Activated CD8-positive, alpha-beta memory T cell treated with anti-CD3 and anti-CD28 coated beads, Interleukin-2, amount 50 U/mL, for 1 hour (primary cell): ENCODE data around the gene SORCS2.

Experiments used
- DNase-seq: peaks from one replicate; pipeline ENCODE4 v3.0.0-alpha.2; 2020; ENCODE audit errors: extremely low read depth

The SORCS2 gene

GRCh38 chr4:7529368-7530080 lies 337.2 kb downstream of the SORCS2 start:
- no peak for DNase-seq

GRCh38 chr4:7530082-7530481 lies 337.7 kb downstream of the SORCS2 start:
- DNase-seq: no peak

- DNase-seq: no peak
Measured at GRCh38 chr4:7530932-7531639, 338.7 kb downstream of the SORCS2 start.

GRCh38 chr4:7531640-7531994 lies 339.3 kb downstream of the SORCS2 start:
- no peak for DNase-seq

- DNase-seq: no peak
Measured at GRCh38 chr4:7532043-7532442, 339.7 kb downstream of the SORCS2 start.

- DNase-seq: no peak
Measured at GRCh38 chr4:7533267-7533666, 340.9 kb downstream of the SORCS2 start.

GRCh38 chr4:7535094-7535493 lies 342.8 kb downstream of the SORCS2 start:
- no peak for DNase-seq

GRCh38 chr4:7535619-7536018 lies 343.3 kb downstream of the SORCS2 start:
- no peak for DNase-seq

GRCh38 chr4:7536876-7537275 lies 344.5 kb downstream of the SORCS2 start:
- DNase-seq: no peak

GRCh38 chr4:7537853-7538400 lies 345.6 kb downstream of the SORCS2 start:
- no peak for DNase-seq

- DNase-seq: no peak
Measured at GRCh38 chr4:7538518-7538917, 346.2 kb downstream of the SORCS2 start.

- no peak for DNase-seq
Measured at GRCh38 chr4:7539186-7539585, 346.8 kb downstream of the SORCS2 start.

- DNase-seq: no peak
Measured at GRCh38 chr4:7539659-7540058, 347.3 kb downstream of the SORCS2 start.

GRCh38 chr4:7540206-7540605 lies 347.9 kb downstream of the SORCS2 start:
- DNase-seq: no peak

GRCh38 chr4:7540654-7541413 lies 348.5 kb downstream of the SORCS2 start:
- DNase-seq: no peak

- no peak for DNase-seq
Measured at GRCh38 chr4:7541414-7541810, 349.1 kb downstream of the SORCS2 start.

GRCh38 chr4:7542781-7543180 lies 350.4 kb downstream of the SORCS2 start:
- no peak for DNase-seq

- no peak for DNase-seq
Measured at GRCh38 chr4:7546152-7546808, 353.9 kb downstream of the SORCS2 start.

- no peak for DNase-seq
Measured at GRCh38 chr4:7546809-7547367, 354.6 kb downstream of the SORCS2 start.

GRCh38 chr4:7547368-7548040 lies 355.2 kb downstream of the SORCS2 start:
- DNase-seq: no peak

GRCh38 chr4:7549866-7550265 lies 357.5 kb downstream of the SORCS2 start:
- DNase-seq: no peak
